Measurements from ENCODE around the gene NFASC. TPM values are rescaled to one million over a fixed set of nuclear protein-coding genes. Genes with fewer than 3 reads are reported as not detected.

The NFASC gene
- total RNA-seq, 2 donors from 2014 or later = 57.1 to 76.8 TPM

GRCh38 chr1:204921855-204922516 is 51.3 kb downstream of the NFASC start:
- no peak for DNase-seq (ENCODE audit: low spot score)
- intact Hi-C loops (cut with DNase I) = no loop called here

- no peak for DNase-seq (ENCODE audit: low spot score)
- intact Hi-C loops (cut with DNase I) = no loop called here
Measured at GRCh38 chr1:204923201-204923600, 52.5 kb downstream of the NFASC start.

- intact Hi-C loops (cut with DNase I) = no loop called here
- DNase-seq (ENCODE audit: low spot score) = no peak
Measured at GRCh38 chr1:204923626-204924012, 53.0 kb downstream of the NFASC start.

GRCh38 chr1:204924013-204924759 is 53.5 kb downstream of the NFASC start:
- intact Hi-C loops (cut with DNase I) = no loop called here

GRCh38 chr1:204925701-204926100 is 55.0 kb downstream of the NFASC start:
- DNase-seq (ENCODE audit: low spot score) = no peak
- intact Hi-C loops (cut with DNase I) = no loop called here

More at GRCh38 chr1:204924013-204924759, 53.5 kb downstream of the NFASC start:
- no peak for DNase-seq (ENCODE audit: low spot score)

GRCh38 chr1:204927673-204928641 is 57.3 kb downstream of the NFASC start:
- intact Hi-C loops (cut with DNase I) = no loop called here
- no peak for DNase-seq (ENCODE audit: low spot score)

- no peak for DNase-seq (ENCODE audit: low spot score)
- intact Hi-C loops (cut with DNase I) = no loop called here
Measured at GRCh38 chr1:204928671-204929486, 58.2 kb downstream of the NFASC start.

- no peak for DNase-seq (ENCODE audit: low spot score)
- intact Hi-C loops (cut with DNase I) = loop anchor here in 1 of 2 donors (5.0 kb wide), 1 partner anchor 117 kb away; no protein-coding TSS in a partner anchor
Measured at GRCh38 chr1:204929487-204930154, 59.0 kb downstream of the NFASC start.

- DNase-seq (ENCODE audit: low spot score) = no peak
Measured at GRCh38 chr1:204930155-204930523, 59.5 kb downstream of the NFASC start.

GRCh38 chr1:204931313-204931712 is 60.7 kb downstream of the NFASC start:
- intact Hi-C loops (cut with DNase I) = loop anchor here in 1 of 2 donors (5.0 kb wide), 1 partner anchor 119 kb away; no protein-coding TSS in a partner anchor
- DNase-seq (ENCODE audit: low spot score) = no peak

More at GRCh38 chr1:204930155-204930523, 59.5 kb downstream of the NFASC start:
- intact Hi-C loops (cut with DNase I) = loop anchor here in 1 of 2 donors (5.0 kb wide), 1 partner anchor 118 kb away; no protein-coding TSS in a partner anchor

GRCh38 chr1:204931768-204932572 is 61.3 kb downstream of the NFASC start:
- no peak for DNase-seq (ENCODE audit: low spot score)
- intact Hi-C loops (cut with DNase I) = loop anchor here in 1 of 2 donors (5.0 kb wide), 1 partner anchor 120 kb away; no protein-coding TSS in a partner anchor

GRCh38 chr1:204932573-204932909 is 61.9 kb downstream of the NFASC start:
- intact Hi-C loops (cut with DNase I) = loop anchor here in 1 of 2 donors (5.0 kb wide), 1 partner anchor 120 kb away; no protein-coding TSS in a partner anchor
- DNase-seq (ENCODE audit: low spot score) = no peak

GRCh38 chr1:204935155-204935554 is 64.5 kb downstream of the NFASC start:
- no peak for DNase-seq (ENCODE audit: low spot score)
- intact Hi-C loops (cut with DNase I) = loop anchor here in 1 of 2 donors (1.0 kb wide), 1 partner anchor 116 kb away; no protein-coding TSS in a partner anchor

GRCh38 chr1:204936765-204937164 is 66.1 kb downstream of the NFASC start:
- intact Hi-C loops (cut with DNase I) = no loop called here

GRCh38 chr1:204937901-204938300 is 67.2 kb downstream of the NFASC start:
- intact Hi-C loops (cut with DNase I) = no loop called here
- no peak for DNase-seq (ENCODE audit: low spot score)

More at GRCh38 chr1:204936765-204937164, 66.1 kb downstream of the NFASC start:
- DNase-seq (ENCODE audit: low spot score) = no peak

- DNase-seq (ENCODE audit: low spot score) = no peak
- intact Hi-C loops (cut with DNase I) = loop anchor here in 1 of 2 donors (5.0 to 10.0 kb wide), 2 partner anchors 133 to 376 kb away; no protein-coding TSS in a partner anchor
Measured at GRCh38 chr1:204940591-204940990, 69.9 kb downstream of the NFASC start.
